Fibroblast of lung (primary cell): ENCODE data around the gene RAPGEF5.

Experiments
- CTCF ChIP-seq, 2 donors: IDR thresholded peaks in 1 of 2; conservative IDR thresholded peaks in 1 of 2; 1 replicate in 1 of 2; 2 replicates in 1 of 2; pipeline ENCODE4 v1.5.1; 2011 to 2012; ENCODE audit warnings: low read length in 2 of 2, control low read depth in 1 of 2, inconsistent platforms in 1 of 2, low read depth in 1 of 2, mild to moderate bottlenecking in 1 of 2
- EZH2 ChIP-seq: IDR thresholded peaks from 2 replicates; pipeline ENCODE4 v1.5.1; 2012; ENCODE audit warnings: low read length, control low read depth, mild to moderate bottlenecking; ENCODE audit errors: missing control alignments

GRCh38 chr7:22371878-22372277 lies 14.9 kb upstream of the RAPGEF5 start:
- TF ChIP-seq EZH2 (no peak), CTCF (conservative IDR thresholded peaks at IDR 0.05 in 1 of 2, IDR thresholded peaks at IDR 0.05 in 1 of 2; ENCODE audit: low read depth in 1 of 2, low read length in 2 of 2) (no peak)
